NCI-H2196 treated with DMSO at 0.1 percent for 48 hours (cell line): ENCODE data around the gene VDAC1.
"Not testable (repeated sequence)": the region's sequence is repeated elsewhere in the genome, so short reads cannot be mapped to it uniquely, and the experiment has no call there.

Experiments used
- DNase-seq: peaks from one replicate; lab custom pipeline; 2025; ENCODE audit not compliant: unreplicated experiment; lab: John Stamatoyannopoulos, UW

Gene VDAC1, protein sequence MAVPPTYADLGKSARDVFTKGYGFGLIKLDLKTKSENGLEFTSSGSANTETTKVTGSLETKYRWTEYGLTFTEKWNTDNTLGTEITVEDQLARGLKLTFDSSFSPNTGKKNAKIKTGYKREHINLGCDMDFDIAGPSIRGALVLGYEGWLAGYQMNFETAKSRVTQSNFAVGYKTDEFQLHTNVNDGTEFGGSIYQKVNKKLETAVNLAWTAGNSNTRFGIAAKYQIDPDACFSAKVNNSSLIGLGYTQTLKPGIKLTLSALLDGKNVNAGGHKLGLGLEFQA

DNA sequence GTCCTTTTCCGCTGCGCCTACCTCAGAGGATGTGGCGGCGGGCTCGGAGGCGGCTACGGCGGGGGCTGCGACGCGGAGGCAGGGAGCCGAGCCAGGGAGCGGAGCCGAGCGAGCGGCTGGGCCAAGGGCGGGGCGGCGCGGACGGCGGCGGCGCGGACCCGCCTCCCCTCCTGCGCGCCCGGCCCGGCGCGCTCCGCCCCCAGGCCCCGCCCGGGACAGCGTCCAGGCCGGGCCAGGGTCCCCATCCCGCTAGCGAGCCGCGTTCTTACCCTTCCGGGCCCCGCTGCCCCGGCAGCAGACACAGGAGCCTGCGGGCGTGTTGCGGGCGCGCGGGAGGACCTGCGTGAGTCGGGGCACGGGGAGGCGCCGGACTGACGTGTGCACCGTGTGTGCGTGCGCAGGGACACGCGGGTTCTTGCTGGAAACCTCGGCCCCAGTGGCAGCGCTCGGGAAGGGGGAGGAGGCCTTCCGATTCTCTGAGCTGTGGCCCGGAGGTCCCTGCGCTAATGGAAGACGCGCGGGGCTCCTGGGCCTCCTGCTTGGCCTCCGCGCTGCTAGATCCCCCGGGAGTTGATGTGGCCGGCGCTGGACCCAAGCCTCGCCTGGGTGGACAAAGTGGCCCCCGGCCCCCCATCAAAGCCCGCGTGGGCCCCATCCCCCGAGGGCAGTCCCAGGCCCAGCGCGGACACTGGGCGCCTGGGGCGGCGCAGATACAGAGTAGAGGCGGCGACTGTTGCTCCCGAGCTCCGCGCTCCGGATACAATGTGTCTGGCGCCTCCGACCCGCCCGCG, at the start of gene VDAC1:
TSS of gene VDAC1 (minus strand) at position 350 of the 791 bp plus-strand sequence. CDS start 11,963 bp downstream, outside the sequence.
- DNase-seq, result peak; percentile 36

DNA sequence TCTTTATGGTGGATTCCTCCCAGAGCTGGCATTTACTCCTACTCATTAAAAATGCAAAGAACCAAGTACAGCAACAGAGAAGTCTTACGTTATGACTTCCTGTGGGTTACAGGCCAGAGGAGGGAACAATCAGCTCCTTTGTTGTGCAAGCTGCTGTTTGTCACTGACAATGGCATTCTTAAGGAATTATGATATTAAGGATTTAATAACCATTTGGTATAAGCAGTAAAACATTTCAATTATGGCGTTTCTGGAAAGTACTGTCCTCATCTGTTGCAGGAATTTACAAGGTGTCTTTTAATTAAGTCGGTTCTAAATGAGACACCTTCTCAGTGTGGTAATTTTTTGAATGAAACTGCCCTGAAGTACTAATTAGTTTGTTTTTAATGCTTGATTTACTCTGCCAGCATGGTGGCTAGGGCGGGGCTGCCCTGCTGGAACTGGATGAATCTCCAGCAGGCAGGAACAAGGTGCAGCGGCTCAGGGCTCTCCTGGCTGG, 49.1 kb upstream of the VDAC1 start:
- no peak for DNase-seq

- no peak for DNase-seq
These were observed 48.6 kb upstream of the VDAC1 start for GRCh38 chr5:134053314-134053839.

- DNase-seq, result no peak
These were observed 46.5 kb upstream of the VDAC1 start for GRCh38 chr5:134051305-134051704.

GRCh38 chr5:134048864-134049263, 44.1 kb upstream of the VDAC1 start:
- no peak for DNase-seq

DNA sequence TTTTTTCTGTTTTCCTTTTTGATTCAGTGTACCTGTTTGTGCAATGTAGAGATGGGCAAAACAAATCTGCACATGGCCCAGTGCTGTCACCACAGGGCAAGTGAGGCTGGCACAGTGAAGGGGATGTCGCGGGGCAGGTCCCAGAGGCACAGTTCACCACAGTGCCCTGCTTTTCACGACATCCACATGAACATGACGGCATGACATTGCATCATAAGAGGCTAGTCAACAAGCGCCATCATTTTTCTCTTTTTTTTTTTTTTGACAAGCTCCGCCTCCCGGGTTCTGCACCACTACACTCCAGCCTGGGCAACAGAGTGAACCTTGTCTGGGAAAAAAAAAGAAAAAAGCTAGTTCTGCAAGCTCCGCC, 42.9 kb upstream of the VDAC1 start:
- no peak for DNase-seq

DNA sequence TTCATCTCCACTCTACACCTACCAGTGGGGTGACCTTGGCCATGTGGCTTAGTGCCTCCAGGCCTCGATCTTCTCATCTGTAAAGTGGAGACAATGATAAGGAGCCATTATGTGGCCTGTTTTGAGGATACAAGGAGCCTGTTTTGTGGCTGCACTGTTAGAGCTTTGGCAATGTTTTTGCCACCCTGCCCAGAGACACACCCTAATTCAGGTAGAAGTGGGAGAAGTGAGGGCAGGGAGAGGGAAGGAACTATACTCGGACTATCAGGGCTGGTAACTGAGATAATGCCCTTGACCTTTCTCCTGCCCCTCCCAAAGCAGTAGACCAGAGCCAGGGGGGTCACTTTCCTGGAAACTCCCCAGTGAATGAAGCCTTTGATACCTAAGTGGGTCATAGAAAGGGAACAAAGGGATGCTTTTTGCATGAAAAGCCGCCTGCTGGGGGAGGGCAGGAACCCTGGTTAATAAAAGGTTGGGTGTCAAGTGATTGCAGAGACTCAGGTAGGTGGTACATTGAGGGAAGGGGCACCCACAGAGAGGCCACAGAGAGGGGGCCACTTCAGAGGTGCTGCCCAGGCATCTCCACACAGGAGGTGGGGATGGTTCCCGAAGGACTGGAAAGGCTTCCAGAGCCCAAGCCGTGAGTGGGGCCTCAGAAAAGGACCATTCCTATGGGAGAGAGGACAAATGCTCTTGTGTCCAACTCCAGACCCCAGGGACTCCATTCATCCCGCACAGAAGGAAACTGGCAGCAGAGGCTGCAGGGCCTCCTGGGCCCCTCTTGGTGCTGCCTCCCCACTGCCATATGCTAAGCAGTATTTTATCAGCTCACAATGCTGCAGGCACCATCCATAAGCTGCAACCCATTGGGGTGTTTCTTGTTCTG, 42.3 kb upstream of the VDAC1 start:
- DNase-seq, result no peak

DNA sequence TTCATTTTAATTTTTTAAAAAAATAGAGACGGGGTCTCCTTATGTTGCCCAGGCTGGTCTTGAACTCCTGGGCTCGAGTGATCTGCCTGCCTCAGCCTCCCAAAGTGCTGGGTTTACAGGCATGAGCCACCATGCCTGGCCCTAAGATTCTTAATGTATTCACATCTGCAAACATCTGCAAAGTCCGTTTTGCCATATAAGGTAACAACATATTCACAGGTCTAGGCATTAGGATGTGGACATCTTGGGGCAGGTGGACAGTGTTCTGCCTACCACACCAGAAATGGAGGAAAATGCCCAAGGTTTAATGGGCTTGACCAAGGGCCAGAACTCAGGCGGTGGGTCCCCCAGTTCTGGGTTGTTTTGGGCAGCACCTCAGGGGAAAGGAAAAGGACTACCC, 41.6 kb upstream of the VDAC1 start:
- no peak for DNase-seq

- no peak for DNase-seq
These were observed 39.3 kb upstream of the VDAC1 start for GRCh38 chr5:134043793-134044792.

DNA sequence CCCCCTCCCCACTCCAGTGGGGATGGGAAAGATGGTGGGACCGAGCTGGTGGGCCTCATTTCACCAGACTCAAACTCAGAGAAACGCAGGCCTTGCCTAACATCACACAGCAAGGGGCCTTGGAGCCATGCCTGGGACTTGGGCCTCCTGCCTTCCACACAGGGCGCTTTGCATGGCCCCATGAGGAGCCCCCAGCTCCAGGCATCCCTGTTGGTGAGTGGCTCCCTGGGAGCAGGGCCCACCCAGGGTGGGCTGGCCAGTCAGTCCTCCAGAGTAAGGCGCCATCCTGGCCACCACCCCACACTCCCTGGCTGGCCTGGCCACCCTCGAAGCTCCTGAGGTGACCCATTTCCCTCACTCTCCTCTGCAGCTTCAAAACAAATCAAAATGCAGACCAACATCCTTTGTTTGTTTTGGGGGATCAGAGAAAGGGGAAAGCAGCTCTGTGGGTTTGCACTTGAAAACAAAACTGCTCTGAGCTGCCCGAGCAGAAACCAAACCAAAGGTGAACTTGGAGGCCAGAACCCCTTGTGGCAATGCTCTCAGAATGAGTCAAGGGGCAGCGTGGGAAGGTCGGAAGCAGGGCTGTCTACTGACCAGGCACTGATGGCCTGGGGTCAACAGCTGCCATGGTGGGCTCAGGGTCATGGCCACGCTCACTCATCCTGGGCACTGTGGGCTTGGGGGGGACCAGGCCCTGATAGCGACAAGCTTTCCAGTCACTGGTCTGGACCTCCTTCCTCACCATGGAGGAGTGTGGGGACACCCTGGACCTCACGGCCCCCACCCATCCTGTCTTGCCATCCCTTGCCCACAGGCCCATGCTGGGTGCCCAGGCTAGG, 37.0 kb upstream of the VDAC1 start:
- no peak for DNase-seq

GRCh38 chr5:134038138-134038537, 33.4 kb upstream of the VDAC1 start:
- DNase-seq, result no peak

DNA sequence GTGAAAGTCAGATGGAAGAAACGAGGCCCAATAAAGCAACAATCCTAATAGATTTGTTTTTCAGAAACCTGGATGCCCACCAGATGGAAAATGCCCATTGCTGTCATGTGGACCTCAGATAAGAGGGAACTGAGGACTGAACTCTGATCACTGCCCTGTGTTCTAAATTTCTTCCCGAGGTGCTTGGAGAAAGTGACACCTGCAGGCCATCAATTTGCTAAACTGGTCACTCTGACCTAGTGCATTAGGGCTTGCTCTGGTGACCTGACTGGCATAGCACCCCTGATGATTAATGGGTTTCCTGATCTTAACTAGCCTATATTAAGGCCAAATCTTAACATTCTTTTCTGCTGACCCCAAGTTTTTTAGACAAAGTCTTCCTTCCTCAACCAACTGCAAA, 32.4 kb upstream of the VDAC1 start:
- no peak for DNase-seq

GRCh38 chr5:134034326-134034725, 29.6 kb upstream of the VDAC1 start:
- DNase-seq, result no peak

GRCh38 chr5:134030303-134030964, 25.7 kb upstream of the VDAC1 start:
- not testable (repeated sequence) for DNase-seq

DNA sequence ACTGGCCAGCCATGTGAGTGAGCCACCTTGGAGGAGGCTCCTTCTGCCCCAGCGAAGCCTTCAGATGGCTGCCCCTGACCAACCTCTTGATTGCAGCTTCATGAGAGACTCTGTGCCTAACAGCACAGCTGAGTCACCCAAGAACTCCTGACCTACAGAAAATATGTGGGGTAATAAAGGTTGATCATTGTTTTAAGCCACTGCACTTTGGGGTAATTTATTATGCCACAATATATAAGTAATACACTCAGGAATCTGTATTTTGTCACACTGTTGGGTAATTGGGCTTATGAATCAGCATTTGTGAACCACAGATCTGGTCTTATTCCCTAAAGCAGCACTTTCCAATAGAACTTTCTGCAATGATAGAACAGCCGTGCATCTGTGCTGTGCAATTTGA, 24.4 kb upstream of the VDAC1 start:
- no peak for DNase-seq

DNA sequence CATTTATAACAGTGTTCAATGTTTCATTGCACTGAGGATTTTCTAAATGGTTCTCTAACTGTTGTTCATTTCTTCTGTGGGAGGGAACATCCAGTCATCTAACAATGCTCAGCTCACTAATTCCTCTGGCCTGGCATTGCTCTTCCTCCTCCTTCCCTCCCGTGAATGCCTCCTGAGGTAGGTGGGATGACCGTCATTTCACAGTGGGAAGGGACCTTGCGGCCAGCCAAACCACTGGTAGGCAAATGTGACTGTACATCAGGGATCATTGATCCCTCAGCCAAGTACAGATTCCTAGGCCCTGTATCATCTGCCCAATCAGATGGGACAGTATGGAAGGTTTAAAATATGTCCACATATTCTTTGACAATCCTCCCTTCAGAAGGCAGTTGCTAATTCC, 23.7 kb upstream of the VDAC1 start:
- DNase-seq, result no peak

GRCh38 chr5:134027288-134027615, 22.5 kb upstream of the VDAC1 start:
- DNase-seq, result no peak

- DNase-seq, result peak; percentile 19
These were observed 21.9 kb upstream of the VDAC1 start for GRCh38 chr5:134026521-134027287.
